HPDE6-E6E7 (cell line): ENCODE data around the gene FBRS.
A peak's percentile ranks its signal among the peaks of the same experiment; 100 is the strongest.
"Not testable (repeated sequence)": the region's sequence is repeated elsewhere in the genome, so short reads cannot be mapped to it uniquely, and the experiment has no call there.

ENCODE experiments used
- DNase-seq: peaks from one replicate; pipeline ENCODE4 v3.0.0; 2011; ENCODE audit warnings: missing footprints; ENCODE audit errors: extremely low spot score

The FBRS gene

GRCh38 chr16:30698139-30698815 lies 40.0 kb downstream of the FBRS start:
- peak; percentile 97 for DNase-seq

DNA sequence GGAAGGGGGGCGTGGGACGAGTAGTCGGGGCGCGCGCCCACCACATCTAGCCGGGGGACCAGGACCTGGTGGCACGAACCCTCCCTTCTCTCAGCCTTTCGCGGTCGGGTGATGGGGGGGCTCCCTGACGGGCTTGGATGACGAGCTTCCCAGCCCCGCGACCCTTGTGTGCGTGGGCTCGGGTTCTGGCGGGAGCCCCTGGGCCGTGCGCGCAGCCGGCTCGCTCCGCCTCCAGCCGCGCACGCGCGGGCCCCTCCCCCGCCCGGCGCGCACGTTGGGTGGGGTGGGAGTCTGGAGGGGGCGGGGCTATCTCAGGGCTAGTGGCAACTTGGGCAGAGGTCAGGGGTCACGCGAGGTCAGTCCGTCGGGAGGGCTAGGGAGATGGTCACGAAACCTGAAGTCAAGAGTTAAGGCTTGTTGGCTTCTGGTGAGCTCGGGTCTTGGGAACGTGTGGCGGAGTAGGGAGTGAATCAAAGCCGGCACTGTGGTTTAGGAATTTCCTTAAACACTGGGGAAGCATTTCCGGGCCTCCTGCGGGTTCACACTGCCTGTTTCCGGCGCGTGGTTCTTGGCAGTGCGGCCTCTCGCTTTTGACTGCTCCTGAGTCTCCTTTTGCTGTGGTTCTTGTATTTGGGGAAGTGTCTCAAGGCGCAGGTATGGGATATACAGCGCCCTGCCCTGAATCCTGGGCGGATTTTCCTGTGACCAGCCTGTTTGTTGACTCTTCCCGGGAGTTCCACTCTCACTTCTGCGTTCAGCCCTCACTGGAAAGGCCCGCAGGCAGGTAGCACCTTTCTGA lies 40.8 kb downstream of the FBRS start, which contains the start of gene SRCAP:
Gene SRCAP (plus strand): TSS at position 356 of the 799 bp plus-strand sequence. CDS start 1,654 bp downstream, outside the sequence.
- DNase-seq: peak; percentile 63

DNA sequence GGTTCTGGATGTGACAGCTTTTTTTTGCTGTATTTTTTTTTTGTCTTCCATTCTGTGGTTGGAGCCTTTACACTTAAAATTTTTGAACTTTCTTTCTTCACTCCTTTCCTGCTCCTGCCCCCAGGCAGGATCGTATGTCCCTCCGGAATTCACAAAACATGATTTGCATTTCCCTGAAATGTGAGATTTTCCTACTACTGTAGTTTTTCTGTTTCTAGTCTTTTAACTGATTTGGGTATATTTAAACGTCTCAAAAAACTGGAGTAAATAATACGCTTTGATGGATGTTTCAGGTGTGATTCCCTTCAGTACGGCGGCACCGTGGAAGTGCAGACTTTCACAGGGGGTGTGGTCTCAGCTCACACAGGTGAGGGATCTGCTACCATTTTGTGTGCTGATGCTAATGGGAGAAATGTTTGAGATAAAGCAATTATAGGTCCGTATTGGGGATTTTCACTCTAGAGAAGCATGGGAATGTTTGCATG lies 41.4 kb downstream of the FBRS start:
- DNase-seq: no peak

GRCh38 chr16:30700491-30700890 lies 42.3 kb downstream of the FBRS start:
- no peak for DNase-seq

GRCh38 chr16:30700971-30701370 lies 42.7 kb downstream of the FBRS start:
- no peak for DNase-seq

DNA sequence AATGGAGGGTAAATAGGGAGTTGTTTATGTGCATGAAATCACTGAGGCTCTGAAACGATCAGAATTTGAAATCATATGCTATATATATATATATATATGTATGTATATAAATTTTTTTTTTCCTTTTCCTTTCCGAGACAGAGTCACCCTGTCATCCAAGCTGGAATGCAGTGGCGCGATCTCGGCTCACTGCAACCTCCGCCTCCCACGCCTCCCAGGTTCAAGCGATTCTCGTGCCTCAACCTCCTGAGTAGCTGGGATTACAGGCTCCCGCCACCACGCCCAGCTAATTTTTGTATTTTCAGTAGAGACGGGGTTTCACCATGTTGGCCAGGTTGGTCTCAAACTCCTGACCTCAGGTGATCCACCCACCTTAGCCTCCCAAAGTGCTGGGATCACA lies 44.8 kb downstream of the FBRS start:
- DNase-seq: not testable (repeated sequence)

- DNase-seq: no peak
These were observed 45.7 kb downstream of the FBRS start for GRCh38 chr16:30703971-30704370.

- DNase-seq: no peak
These were observed 47.8 kb downstream of the FBRS start for GRCh38 chr16:30706046-30706445.

DNA sequence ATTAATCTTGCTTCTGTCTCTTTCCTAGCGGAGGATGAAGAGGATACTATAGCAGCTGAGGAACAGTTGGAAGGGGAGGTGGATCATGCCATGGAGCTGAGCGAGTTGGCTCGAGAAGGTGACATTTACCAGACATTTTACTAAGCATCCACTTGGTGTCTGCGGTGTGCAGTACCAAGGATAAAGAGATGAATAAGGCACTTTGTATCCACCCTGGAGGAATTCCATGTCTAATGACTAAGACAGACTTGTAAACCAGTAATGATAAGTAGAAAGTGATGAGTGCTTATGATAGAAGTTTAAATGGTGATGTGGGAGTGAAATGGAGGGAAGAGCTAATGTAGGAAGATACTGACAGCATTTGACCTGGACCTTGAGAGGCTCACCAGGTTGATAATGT lies 52.7 kb downstream of the FBRS start:
- no peak for DNase-seq

DNA sequence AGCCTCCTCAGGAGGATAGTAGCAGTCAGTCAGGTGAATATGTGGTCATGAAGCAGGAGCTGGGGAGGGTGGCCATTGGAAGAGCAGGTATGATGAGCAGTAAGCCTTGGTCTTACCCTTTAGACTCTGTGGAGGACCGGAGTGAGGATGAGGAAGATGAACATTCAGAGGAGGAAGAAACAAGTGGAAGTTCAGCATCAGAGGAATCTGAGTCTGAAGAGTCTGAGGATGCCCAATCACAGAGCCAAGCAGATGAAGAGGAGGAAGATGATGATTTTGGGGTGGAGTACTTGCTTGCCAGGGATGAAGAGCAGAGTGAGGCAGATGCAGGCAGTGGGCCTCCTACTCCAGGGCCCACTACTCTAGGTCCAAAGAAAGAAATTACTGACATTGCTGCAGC lies 53.5 kb downstream of the FBRS start:
- DNase-seq: no peak

DNA sequence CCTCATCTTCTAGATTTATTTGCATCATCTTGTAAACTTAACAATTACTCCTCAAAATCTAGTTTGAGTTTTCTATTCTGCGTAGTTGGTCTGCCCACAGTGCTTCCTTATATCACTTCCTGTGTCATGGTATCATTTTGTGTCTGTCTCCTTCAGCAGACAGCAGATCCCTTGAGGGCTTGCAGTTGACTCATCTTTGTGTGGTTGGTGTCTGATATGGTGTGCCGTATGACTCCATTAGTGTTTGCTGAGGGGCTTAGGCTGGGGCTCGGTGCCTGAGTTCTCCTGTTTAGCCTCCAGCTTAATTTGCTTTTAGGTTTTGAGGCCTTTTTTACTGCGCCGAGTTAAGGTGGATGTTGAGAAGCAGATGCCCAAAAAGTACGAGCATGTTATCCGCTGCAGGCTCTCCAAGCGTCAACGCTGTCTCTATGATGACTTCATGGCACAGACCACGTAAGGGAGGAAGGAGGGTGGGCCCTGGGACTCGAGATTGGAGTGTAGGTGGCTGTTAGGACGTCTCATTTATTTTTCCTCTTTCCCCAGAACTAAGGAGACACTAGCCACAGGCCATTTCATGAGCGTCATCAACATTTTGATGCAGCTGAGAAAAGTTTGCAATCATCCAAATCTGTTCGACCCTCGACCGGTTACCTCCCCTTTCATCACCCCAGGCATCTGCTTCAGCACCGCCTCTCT lies 57.7 kb downstream of the FBRS start:
- no peak for DNase-seq

GRCh38 chr16:30720086-30720485 lies 61.9 kb downstream of the FBRS start:
- no peak for DNase-seq
